GM10248 (cell line): ENCODE measurements around the gene MMP14.

Experiments used
- CTCF ChIA-PET: fragments of 300-600 bp; sonication (Branson Sonifier 250); formaldehyde crosslinking; extraction: SDS; loops from one replicate; lab custom pipeline; 2021; ENCODE audit warnings: antibody characterized with exemption; lab: Yijun Ruan, JAX
- POLR2A ChIA-PET: fragments of 350-650 bp; sonication (Branson Sonifier 250); formaldehyde crosslinking; extraction: SDS; loops from one replicate; lab custom pipeline; 2020; ENCODE audit warnings: antibody characterized with exemption; lab: Yijun Ruan, JAX
- DNase-seq: peaks from one replicate; pipeline ENCODE4 v3.0.0; 2012; ENCODE audit errors: extremely low spot score
- CTCF ChIP-seq: IDR thresholded peaks from 2 replicates; pipeline ENCODE4 v1.5.1; 2012; ENCODE audit warnings: mild to moderate bottlenecking, low read depth; ENCODE audit errors: extremely low read depth, missing control alignments, control extremely low read depth

MMP14 gene

DNA sequence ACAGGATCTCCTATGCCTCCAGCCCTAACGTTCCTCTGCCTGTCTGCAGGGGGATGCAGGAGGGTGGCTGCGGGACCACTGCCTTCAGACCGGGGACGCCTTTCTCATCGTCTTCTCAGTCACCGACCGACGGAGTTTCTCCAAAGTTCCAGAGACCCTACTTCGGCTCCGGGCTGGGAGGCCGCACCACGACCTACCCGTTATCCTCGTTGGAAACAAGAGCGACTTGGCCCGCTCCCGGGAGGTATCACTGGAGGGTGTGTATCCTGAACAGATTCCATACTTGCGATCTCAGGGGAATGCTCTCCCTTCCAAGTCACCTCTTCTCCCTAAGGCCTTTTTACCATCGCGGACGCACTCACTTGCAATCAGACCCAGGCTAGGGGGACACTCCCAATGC is 49.6 kb downstream of the MMP14 start:
- no peak for TF ChIP-seq CTCF
- no peak for DNase-seq
- CTCF ChIA-PET: interaction anchor here (0.8 to 12.3 kb wide), 16 partner anchors 10 to 331 kb away, joined by 3 to 196 read pairs (median 3); partner anchors contain the start of genes LRP10 and OXA1L
- POLR2A ChIA-PET: interaction anchor here (0.5 to 1.5 kb wide), 5 partner anchors 10 to 666 kb away, joined by 3 to 6 read pairs (median 4); partner anchors contain the start of gene ZFHX2

- ChIA-PET CTCF (interaction anchor here (0.8 to 12.3 kb wide), 15 partner anchors 9 to 331 kb away, joined by 3 to 196 read pairs (median 3); partner anchors contain the start of genes LRP10 and OXA1L), POLR2A (interaction anchor here (0.6 to 1.5 kb wide), 4 partner anchors 9 to 121 kb away, joined by 3 to 6 read pairs (median 4); no protein-coding TSS in a partner anchor)
- peak; percentile 40 for TF ChIP-seq CTCF
- peak; percentile 89 for DNase-seq
Observed at GRCh38 chr14:22886500-22887259, 50.3 kb downstream of the MMP14 start.

DNA sequence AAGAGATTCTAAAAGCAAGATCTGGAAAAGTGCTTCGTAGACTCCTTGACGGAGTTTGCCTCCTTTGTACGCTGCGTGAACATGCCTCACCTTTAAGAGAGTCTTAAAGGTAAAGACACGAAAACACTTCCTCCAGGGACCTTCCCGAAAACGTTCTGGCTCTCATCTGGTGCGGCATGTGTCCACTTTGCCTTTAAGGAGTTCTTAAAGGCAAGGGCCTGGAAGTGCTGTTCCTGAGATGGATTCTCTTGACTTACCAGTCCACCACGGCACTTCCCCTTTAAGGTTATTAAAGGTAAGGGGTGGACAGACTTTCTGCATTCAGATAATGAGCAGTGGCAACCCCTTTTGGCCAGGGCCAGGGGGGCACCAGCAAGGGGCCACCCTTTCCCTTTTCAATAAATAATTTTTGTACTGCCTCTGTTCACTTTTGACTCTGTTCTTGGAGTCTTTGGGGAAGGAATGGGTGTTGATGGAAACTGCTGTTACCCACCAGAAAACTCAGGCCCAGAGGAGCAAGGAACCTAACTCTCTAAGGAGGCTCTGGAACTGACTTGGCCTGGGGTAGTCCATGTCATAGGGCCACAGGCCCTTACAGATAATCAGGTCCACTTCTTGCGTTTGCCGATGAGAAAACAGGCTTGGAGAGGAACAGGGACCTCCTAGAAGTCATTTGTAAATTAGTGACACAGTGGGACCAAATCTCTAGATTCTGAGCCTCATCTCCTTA is 51.0 kb downstream of the MMP14 start:
- POLR2A ChIA-PET: interaction anchor here (0.6 to 1.5 kb wide), 2 partner anchors 121 to 204 kb away, joined by 3 to 4 read pairs; partner anchors contain the start of gene OXA1L
- CTCF ChIA-PET: interaction anchor here (0.9 to 12.3 kb wide), 13 partner anchors 9 to 331 kb away, joined by 3 to 196 read pairs (median 7); partner anchors contain the start of genes LRP10 and RBM23
- peak; percentile 71 for DNase-seq
- TF ChIP-seq CTCF: no peak

- peak; percentile 72 for DNase-seq
- ChIA-PET CTCF (interaction anchor here (0.9 to 12.3 kb wide), 12 partner anchors 8 to 331 kb away, joined by 3 to 196 read pairs (median 6); partner anchors contain the start of genes LRP10 and RBM23), POLR2A (interaction anchor here (0.6 to 1.9 kb wide), 5 partner anchors 14 to 332 kb away, joined by 3 to 6 read pairs (median 4); partner anchors contain the start of gene OXA1L)
Observed at GRCh38 chr14:22887990-22888378, 51.6 kb downstream of the MMP14 start.

DNA sequence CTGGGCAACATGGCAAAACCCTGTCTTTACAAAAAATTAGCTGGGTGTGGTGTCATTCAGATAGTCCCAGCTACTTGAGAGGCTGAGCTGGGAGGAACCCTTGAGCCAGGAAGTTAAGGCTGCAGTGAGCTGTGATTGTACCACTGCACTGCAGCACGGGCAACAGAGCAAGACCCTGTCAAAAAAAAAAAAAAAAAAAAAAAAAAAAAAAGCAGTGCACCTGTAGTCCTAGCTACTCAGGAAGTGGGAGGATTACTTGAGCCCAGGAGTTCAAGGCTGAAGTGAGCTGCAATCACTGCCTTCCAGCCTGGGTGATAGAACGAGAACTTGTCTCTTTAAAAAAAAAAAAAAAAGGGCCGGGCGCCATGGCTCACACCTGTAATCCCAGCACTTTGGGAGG is 52.3 kb downstream of the MMP14 start:
- CTCF ChIA-PET: interaction anchor here (0.9 to 12.3 kb wide), 14 partner anchors 8 to 332 kb away, joined by 3 to 196 read pairs (median 4); partner anchors contain the start of genes LRP10 and RBM23
- POLR2A ChIA-PET: interaction anchor here (0.6 to 1.9 kb wide), 5 partner anchors 13 to 333 kb away, joined by 3 to 6 read pairs (median 4); partner anchors contain the start of gene OXA1L
- TF ChIP-seq CTCF: no peak
- no peak for DNase-seq

More at GRCh38 chr14:22887990-22888378, 51.6 kb downstream of the MMP14 start:
- TF ChIP-seq CTCF: no peak
